ENCODE measurements around the gene CDHR4. TPM values are rescaled to one million over a fixed set of nuclear protein-coding genes. Genes with fewer than 3 reads are reported as not detected.

CDHR4 gene
- total and polyA plus RNA-seq, 3 experiments from 2014 or later: not detected

Other genes starting within 250 kb of the CDHR4 start
- gene BSN, start 245.4 kb downstream of the CDHR4 start, total RNA-seq: under 1 TPM; 0.33 to 0.46 TPM
- not detected for gene BSN, start 245.4 kb downstream of the CDHR4 start, polyA plus RNA-seq
- gene APEH, start 125.5 kb downstream of the CDHR4 start, total RNA-seq: 100 to 1,000 TPM; 190 to 194 TPM
- 119 TPM for gene APEH, start 125.5 kb downstream of the CDHR4 start, polyA plus RNA-seq
- gene MST1, start 110.4 kb downstream of the CDHR4 start, total RNA-seq: 1 to 10 TPM; 6.0 to 8.5 TPM
- gene MST1, start 110.4 kb downstream of the CDHR4 start, polyA plus RNA-seq: 0.31 TPM
- 10 to 100 TPM; 38.8 to 43.7 TPM for gene RNF123, start 110.3 kb downstream of the CDHR4 start, total RNA-seq
- gene RNF123, start 110.3 kb downstream of the CDHR4 start, polyA plus RNA-seq: 20.7 TPM
- gene AMIGO3, start 80.2 kb downstream of the CDHR4 start, total RNA-seq: under 1 TPM; 0.15 to 0.31 TPM
- gene AMIGO3, start 80.2 kb downstream of the CDHR4 start, polyA plus RNA-seq: 1.5 TPM
- 10 to 100 TPM; 52.6 to 53.8 TPM for gene GMPPB, start 75.9 kb downstream of the CDHR4 start, total RNA-seq
- 24.6 TPM for gene GMPPB, start 75.9 kb downstream of the CDHR4 start, polyA plus RNA-seq
- gene IP6K1, start 13.3 kb downstream of the CDHR4 start, total RNA-seq: 10 to 100 TPM; 37.1 to 47.5 TPM
- 26.1 TPM for gene IP6K1, start 13.3 kb downstream of the CDHR4 start, polyA plus RNA-seq
- gene INKA1, start 3.4 kb upstream of the CDHR4 start, total RNA-seq: 1 to 10 TPM; 1.1 to 1.7 TPM
- 1.1 TPM for gene INKA1, start 3.4 kb upstream of the CDHR4 start, polyA plus RNA-seq
- gene UBA7, start 14.1 kb upstream of the CDHR4 start, total RNA-seq: 10 to 100 TPM; 57.8 to 58.3 TPM
- 40.7 TPM for gene UBA7, start 14.1 kb upstream of the CDHR4 start, polyA plus RNA-seq
- gene TRAIP, start 56.7 kb upstream of the CDHR4 start, total RNA-seq: 10 to 100 TPM; 21.9 to 22.9 TPM
- gene TRAIP, start 56.7 kb upstream of the CDHR4 start, polyA plus RNA-seq: 1.9 TPM
- gene CAMKV, start 70.0 kb upstream of the CDHR4 start, total RNA-seq: under 1 TPM; 0.44 to 0.77 TPM
- gene CAMKV, start 70.0 kb upstream of the CDHR4 start, polyA plus RNA-seq: not detected
- gene MST1R, start 104.0 kb upstream of the CDHR4 start, total RNA-seq: 1 to 10 TPM in 1 of 2 experiments, under 1 TPM in 1; 0.83 to 1.2 TPM
- not detected for gene MST1R, start 104.0 kb upstream of the CDHR4 start, polyA plus RNA-seq
- gene MON1A, start 129.9 kb upstream of the CDHR4 start, total RNA-seq: 10 to 100 TPM; 17.9 to 18.1 TPM
- gene MON1A, start 129.9 kb upstream of the CDHR4 start, polyA plus RNA-seq: 22.4 TPM
- gene RBM6, start 140.3 kb upstream of the CDHR4 start, total RNA-seq: 10 to 100 TPM; 71.6 to 75.8 TPM
- 53.2 TPM for gene RBM6, start 140.3 kb upstream of the CDHR4 start, polyA plus RNA-seq